Heart left ventricle (tissue), 13 donors: ENCODE data around the gene TLE1.

Source experiments
- POLR2A ChIP-seq, 2 donors: fragments of 450-650 bp; IDR thresholded peaks; one replicate each; pipeline ENCODE4 v1.6.1; 2017; ENCODE audit warnings: antibody characterized with exemption in 2 of 2, mild to moderate bottlenecking in 2 of 2, moderate library complexity in 2 of 2
- TF ChIP-seq, protein P1 (sequence below), 12 donors: fragments of 200-600 bp; sonication (generic) in 4 of 12; IDR thresholded peaks; one replicate each; pipeline versions ENCODE4 v1.5.0 to v1.8.0; 2018 to 2022; ENCODE audit warnings: antibody characterized with exemption in 12 of 12, mild to moderate bottlenecking in 5 of 12
- donor health status: ischemic (EF 13 %, LVEDD 7.1; RV severe dilation, severe dysfunction).
- donor health status: DM: no; HTN: yes; CAD: no.
- donor health status: DM: no; HTN: no; CAD: no.
- donor health status: ischemic (EF 25% LVEDD 6.9; RV normal size, moderate dysfunction).
- donor health status: ischemic (EF 25% LVEDD 5.7; RV mildly dilated, moderate dysfunction).
- donor health status: ischemic (EF 35%, LVEDD 5.7; RV mildly dilated, moderate dysfunction).
- donor health status: nonischemic (EF 11% LVEDD 7.7; RV severe dilation, severe dysfunction).
- donor health status: DM: yes; HTN: yes; CAD: no.
- donor health status: PGD.
- donor health status: ischemic (EF 29% LVEDD 5.4; RV normal size, mild dysfunction).
- donor health status: nonischemic (EF 23%, LVEDD 6.1; RV moderate dilation, normal function).

DNA sequence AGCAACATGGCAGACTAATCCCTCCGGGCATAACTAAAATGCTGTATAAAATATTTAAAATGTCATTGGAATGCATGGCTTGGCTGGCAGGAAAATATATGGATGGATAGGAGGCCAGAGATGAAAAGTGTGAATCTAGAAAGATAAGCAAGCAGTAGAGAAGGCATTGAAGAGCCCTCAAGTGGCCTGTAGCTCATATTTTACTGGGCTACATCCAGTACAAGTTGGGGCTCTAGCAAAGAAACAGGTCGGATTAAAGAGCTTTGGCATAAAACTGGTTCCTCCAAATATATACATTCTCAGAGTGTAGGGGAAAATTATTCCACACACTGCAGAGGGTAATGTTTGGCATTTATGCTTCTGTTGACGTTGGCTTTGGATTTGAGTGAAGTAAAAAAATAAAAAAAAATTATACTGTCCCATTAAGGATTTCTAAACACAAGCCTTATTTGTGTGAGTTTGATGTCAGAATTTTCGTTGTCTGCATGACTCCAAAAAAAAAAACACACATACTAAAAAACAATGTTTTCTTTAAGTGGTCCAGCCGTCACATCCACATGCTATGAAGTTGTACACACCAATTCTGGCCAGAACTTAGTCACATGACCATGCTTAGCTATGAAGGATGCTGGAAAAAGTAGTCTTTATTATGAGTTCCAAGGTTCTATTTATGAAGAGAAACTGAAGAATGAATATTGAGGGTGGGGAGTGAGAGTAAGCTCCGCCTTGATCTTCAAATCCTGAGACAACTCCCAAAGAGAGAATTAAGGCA lies 147.0 kb downstream of the TLE1 start:
- TF ChIP-seq, protein P1, sequence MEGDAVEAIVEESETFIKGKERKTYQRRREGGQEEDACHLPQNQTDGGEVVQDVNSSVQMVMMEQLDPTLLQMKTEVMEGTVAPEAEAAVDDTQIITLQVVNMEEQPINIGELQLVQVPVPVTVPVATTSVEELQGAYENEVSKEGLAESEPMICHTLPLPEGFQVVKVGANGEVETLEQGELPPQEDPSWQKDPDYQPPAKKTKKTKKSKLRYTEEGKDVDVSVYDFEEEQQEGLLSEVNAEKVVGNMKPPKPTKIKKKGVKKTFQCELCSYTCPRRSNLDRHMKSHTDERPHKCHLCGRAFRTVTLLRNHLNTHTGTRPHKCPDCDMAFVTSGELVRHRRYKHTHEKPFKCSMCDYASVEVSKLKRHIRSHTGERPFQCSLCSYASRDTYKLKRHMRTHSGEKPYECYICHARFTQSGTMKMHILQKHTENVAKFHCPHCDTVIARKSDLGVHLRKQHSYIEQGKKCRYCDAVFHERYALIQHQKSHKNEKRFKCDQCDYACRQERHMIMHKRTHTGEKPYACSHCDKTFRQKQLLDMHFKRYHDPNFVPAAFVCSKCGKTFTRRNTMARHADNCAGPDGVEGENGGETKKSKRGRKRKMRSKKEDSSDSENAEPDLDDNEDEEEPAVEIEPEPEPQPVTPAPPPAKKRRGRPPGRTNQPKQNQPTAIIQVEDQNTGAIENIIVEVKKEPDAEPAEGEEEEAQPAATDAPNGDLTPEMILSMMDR (IDR thresholded peaks at IDR 0.05) = no peak
- no peak for TF ChIP-seq POLR2A (IDR thresholded peaks at IDR 0.05)
